Epidermal melanocyte (primary cell): ENCODE results near the gene TBC1D2B.
"Not testable (repeated sequence)": the region's sequence is repeated elsewhere in the genome, so short reads cannot be mapped to it uniquely, and the experiment has no call there.

ENCODE experiments used
- DNase-seq: peaks from one replicate; pipeline ENCODE4 v3.0.0; 2011; ENCODE audit warnings: low spot score; ENCODE audit not compliant: insufficient read length

The TBC1D2B gene

GRCh38 chr15:78003539-78004008, 73.9 kb downstream of the TBC1D2B start:
- DNase-seq = no peak

GRCh38 chr15:78002996-78003395, 74.5 kb downstream of the TBC1D2B start:
- no peak for DNase-seq

GRCh38 chr15:78001656-78002055, 75.9 kb downstream of the TBC1D2B start:
- no peak for DNase-seq

GRCh38 chr15:78000927-78001249, 76.6 kb downstream of the TBC1D2B start:
- no peak for DNase-seq

GRCh38 chr15:78000091-78000926, 77.2 kb downstream of the TBC1D2B start:
- no peak for DNase-seq

GRCh38 chr15:77999486-77999885, 78.0 kb downstream of the TBC1D2B start:
- no peak for DNase-seq

GRCh38 chr15:77998592-77998991, 78.9 kb downstream of the TBC1D2B start:
- no peak for DNase-seq

- not testable (repeated sequence) for DNase-seq
Measured at GRCh38 chr15:77997761-77998554, 79.6 kb downstream of the TBC1D2B start.

GRCh38 chr15:77997221-77997620, 80.3 kb downstream of the TBC1D2B start:
- not testable (repeated sequence) for DNase-seq

GRCh38 chr15:77996713-77997171, 80.8 kb downstream of the TBC1D2B start:
- DNase-seq = not testable (repeated sequence)

GRCh38 chr15:77996226-77996625, 81.3 kb downstream of the TBC1D2B start:
- DNase-seq = not testable (repeated sequence)

- not testable (repeated sequence) for DNase-seq
Measured at GRCh38 chr15:77995537-77995918, 82.0 kb downstream of the TBC1D2B start.

- not testable (repeated sequence) for DNase-seq
Measured at GRCh38 chr15:77994893-77995536, 82.5 kb downstream of the TBC1D2B start.

- peak; percentile 46 for DNase-seq
Measured at GRCh38 chr15:77993970-77994693, 83.4 kb downstream of the TBC1D2B start.

- DNase-seq = no peak
Measured at GRCh38 chr15:77993374-77993911, 84.1 kb downstream of the TBC1D2B start.

- DNase-seq = no peak
Measured at GRCh38 chr15:77992356-77993222, 84.9 kb downstream of the TBC1D2B start.

GRCh38 chr15:77991658-77992201, 85.8 kb downstream of the TBC1D2B start:
- DNase-seq = peak; percentile 28

GRCh38 chr15:77991029-77991406, 86.5 kb downstream of the TBC1D2B start:
- no peak for DNase-seq

GRCh38 chr15:77989296-77990143, 88.0 kb downstream of the TBC1D2B start:
- no peak for DNase-seq
